ENCODE data around the gene MYL1.

GRCh38 chr2:210259687-210260086 is 55.3 kb downstream of the MYL1 start:
- TF ChIP-seq EZH2 (IDR thresholded peaks at IDR 0.05) (no peak), REST (IDR thresholded peaks at IDR 0.05; ENCODE audit: low read depth) (no peak), CTCF (IDR thresholded peaks at IDR 0.05 in 2 of 3, conservative IDR thresholded peaks at IDR 0.05 in 1 of 3; ENCODE audit: borderline replicate concordance in 1 of 3, insufficient read depth in 1 of 3, low read depth in 2 of 3, low read length in 2 of 3) (no peak), SP1 (IDR thresholded peaks at IDR 0.05; ENCODE audit: low read depth) (no peak), ELF1 (IDR thresholded peaks at IDR 0.05; ENCODE audit: borderline replicate concordance, low read depth) (no peak), SIN3A (IDR thresholded peaks at IDR 0.05; ENCODE audit: low read depth) (no peak), ATF3 (IDR thresholded peaks at IDR 0.05) (no peak), POLR2AphosphoS5 (IDR thresholded peaks at IDR 0.05; ENCODE audit: low read depth, low read length) (no peak), CEBPB (IDR thresholded peaks at IDR 0.05; ENCODE audit: low read depth) (no peak), TCF7L2 (IDR thresholded peaks at IDR 0.05; ENCODE audit: borderline replicate concordance, extremely low read depth, insufficient read depth, insufficient read length) (no peak), ZNF274 (IDR thresholded peaks at IDR 0.05; ENCODE audit: low read depth, low read length) (no peak), POLR2A (IDR thresholded peaks at IDR 0.05; ENCODE audit: borderline replicate concordance, extremely low read depth, insufficient read depth, insufficient read length) (no peak)
- TF ChIP-seq, protein P1, sequence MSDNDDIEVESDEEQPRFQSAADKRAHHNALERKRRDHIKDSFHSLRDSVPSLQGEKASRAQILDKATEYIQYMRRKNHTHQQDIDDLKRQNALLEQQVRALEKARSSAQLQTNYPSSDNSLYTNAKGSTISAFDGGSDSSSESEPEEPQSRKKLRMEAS (IDR thresholded peaks at IDR 0.05), result no peak

Data from HCT116 (cell line).